ENCODE results near the gene PLPP2.

The PLPP2 gene

DNA sequence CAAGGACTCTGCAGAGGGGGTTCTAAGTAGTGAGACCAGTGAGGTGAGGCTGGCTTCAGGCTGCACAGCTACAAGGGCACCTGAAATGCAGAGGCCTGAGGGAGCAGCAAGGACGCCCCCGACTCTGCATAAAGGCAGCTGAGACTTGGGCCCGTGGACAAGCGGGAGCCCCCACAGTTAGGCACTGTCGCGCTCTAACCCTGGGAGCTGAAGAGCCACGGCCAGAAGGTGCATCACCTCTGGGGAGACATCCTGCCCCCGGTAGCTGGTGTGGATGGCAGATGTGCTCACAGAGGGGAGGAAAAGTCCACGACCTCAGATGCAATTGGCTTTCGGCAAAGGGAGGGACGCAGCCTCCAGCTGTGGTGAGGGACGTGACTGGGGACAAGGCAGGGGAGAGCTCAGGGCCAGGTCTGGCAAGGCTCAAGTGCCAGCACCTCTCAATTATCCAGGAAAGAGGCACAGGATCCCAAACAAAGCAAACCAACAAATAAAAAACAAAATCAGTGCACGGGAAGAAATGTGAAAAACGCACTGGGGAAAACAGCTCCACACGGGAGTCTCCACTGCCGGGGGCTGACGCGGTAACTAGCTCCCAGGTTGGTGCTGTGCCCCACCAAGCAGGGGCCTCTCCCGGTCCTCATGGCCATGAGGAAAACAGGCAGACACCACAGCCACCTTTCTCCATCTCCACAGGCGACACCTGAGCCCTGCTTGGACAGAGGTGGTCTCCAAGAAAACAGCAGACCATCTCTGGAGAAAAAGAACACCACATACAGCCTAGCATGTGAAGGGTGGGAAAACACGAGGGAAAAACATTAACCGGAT lies 23.0 kb upstream of the PLPP2 start:
- DNase-seq, result no peak

DNA sequence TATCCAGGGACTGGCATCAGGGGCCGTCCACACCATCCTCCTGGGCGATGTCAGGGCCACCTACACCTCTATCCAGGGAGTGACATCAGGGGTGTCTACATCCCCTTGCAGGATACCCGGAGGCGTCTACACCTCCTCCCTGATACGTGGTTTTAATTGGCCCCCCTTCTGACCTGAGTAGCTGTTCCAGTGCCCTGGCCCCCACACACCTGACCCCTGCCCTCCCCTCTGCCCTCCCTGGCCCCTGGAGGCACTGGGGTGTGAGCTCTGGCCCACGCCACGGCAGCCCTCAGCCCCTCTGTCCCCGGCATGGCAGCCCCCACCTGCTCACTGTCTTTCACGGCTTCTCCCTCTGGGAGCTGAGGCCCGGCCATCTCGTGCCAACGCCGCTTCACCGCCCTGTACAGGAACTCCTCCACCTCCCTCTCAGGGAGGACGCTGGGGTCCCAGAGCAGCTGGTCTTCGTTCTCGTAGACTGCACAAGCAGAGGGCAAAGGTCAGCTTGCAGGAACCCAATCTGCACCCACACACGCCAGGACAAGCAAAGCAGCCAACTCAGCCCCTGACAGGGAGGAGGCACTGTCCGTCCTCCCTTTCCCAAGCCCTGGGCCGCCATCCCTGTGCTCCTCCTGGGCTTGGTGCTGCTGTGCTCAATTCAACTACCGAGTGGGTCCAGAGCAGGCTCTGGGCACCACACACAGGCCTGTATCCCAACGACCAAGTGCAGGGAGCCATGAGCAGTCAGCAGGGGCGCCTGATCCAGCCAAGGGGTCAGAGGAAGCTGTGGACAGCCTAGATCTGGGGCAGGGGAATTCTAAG lies 22.2 kb upstream of the PLPP2 start:
- DNase-seq, result no peak

DNA sequence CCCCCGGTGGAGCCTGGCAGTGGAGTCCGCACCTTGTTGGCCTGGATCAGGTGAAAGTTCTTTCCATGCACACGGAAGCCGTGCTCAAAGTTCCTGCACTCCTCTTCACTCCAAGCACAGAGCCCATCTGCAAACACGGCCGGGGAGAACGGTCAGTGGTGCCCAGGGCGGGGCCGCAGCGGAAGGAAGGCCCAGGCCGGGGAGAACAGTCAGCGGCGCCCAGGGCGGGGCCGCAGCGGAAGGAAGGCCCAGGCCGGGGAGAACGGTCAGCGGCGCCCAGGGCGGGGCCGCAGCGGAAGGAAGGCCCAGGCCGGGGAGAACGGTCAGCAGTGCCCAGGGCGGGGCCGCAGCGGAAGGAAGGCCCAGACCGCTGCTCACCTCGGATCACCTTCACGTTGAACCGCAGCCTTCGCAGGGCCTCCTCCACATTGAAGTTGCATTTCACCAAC lies 20.6 kb upstream of the PLPP2 start:
- DNase-seq, result no peak

DNA sequence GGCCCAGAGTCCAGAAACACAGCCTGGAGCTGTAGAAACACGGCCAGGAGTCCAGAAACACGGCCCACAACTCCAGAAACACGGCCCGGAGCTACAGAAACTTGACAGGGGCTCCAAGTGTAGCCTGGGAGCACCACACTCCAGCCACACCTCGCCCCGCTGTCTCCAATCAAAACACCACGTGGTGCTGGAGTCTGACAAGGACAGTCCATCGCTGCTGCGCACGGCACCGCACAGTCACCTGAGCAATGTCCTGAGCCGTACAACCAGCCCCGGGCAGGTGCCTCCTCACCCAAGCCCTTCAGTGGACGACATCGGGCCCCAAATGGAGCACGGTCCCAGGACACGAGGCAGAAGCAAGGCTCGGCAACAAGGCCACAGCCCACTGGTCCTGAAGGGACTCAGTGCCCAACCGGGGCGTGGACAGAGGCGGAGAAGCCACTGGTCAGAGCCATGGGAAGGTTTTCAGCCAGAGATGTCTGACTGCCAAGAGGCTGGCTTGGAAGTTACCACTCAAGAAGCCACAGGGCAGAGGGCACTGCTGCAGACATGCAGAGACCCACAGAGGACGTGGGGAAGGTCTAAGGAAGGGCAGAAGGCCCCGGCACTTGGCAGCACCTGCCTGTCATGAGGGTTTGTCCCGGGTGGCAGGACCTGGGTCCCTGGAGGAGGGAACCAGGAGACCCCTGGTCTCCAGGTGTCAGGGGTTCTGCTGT lies 19.7 kb upstream of the PLPP2 start:
- DNase-seq, result no peak

DNA sequence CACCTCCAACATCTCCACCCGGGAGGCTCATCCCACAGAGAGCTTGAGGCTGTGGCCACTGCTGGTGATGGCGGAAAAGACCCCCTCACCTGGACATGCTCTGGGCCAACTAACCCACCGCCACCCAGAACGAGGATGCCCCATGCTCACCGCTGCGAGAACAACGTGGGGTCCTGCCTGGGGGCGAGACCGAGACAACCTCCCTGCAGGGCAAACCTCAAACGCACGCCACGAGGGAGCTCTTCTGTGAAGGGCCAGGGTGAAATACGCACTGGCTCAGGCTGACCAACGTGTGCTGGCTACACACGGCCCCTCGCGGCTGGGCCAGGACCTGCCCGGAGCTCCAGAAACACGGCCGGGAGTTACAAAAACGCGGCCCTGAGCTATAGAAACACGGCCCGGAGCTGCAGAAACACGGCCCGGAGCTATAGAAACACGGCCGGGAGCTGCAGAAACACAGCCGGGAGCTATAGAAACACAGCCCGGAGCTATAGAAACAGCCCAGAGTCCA lies 19.0 kb upstream of the PLPP2 start:
- no peak for DNase-seq

DNA sequence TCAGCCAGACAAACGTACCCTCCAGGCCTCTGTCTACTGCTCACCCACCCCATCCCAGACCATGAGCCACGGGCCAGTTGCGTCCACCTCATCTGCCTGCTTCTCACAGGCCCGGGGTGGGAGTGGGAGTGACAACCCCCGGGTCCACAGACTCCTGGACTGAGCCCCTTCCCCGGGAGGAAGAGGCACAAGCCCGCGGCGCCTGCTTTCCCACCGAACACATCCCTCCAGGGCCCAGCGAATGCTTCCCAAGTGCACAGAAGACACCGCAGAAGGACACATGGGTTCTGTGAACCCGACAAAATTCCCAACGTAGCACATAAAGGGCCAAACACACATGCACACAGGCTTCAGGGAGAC lies 18.0 kb upstream of the PLPP2 start:
- DNase-seq, result no peak

DNA sequence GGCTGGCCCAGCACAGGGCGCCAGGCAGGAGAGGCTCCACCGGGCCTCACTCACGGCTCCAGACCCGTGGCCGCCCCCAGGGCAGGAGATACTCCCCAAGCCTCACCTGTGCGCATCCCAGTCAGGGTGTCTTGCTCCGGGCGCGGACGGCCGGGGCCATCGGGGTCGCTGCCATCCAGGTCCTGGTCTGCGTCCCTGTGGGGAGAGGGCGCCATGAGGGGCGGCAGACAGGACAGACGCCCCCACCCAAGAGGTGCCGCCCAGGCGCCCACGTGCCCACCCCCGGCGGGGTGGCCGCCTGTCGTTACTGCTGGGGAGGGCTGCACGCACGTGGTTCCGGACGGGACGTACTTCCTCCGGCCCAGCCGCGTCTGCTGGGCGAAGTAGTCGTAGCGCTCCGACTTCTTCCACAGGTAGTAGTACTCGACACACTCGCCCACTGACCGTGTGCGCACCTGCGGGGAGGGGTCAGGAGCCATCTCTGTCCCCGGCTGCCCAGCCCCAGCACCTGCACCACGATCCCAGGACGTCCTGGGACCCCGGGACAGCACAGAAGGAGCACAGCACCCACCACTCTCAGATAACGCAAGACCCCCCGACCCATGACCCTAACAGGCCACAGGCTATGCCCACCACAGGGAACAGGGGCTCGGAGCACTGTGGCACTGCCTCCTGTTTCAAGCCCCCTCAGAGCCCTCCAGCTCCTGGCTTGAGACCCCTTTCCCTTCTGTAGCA lies 17.4 kb upstream of the PLPP2 start:
- no peak for DNase-seq

DNA sequence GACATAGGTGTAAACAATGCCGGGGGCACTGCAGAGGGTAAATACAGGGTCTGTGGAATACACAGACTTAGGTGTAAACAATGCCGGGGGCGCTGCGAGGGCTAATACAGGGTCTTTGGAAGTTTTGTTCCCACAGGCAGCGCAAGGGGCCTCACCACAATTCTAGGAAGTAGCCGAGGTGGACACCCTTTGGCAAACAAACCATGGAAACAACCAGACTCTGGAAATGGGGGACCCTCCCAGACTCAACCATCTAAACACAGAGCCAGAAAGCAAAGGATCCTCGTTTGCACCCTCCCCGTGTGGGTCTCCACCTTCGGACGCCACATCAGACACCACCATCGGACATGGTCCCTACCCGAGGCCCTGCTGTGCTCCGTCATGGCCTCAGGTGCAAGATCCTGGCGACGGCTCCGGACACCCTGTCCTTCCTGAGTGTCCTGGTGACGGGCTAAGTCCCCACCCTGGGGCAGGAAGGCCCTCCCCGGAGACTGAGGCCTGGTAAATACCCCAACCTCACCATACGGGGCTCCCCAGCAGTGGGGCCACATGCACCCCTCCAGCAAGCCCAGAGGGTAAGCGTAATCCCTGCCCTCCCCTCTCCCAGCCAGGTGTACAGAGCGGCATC lies 16.7 kb upstream of the PLPP2 start:
- no peak for DNase-seq

DNA sequence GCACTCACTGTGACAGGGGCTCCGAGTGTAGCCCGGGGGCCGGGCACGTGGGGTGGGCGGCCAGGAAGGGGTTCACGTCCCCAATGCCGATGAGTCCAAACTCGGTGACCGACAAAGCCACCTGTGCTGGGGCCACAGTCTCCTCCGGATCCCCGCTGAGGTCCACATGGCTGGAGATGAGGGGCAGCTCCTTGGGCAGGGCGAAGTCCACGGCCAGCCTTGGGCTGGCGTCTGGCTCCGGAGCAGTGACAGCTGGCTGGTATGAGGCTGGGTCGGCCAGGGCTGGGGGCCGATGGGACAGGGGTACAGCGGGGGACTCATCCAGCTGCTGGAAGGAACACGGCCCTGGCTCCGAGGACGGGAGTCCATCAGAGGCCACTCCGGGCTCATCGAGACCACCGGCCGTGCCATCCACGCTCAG lies 15.9 kb upstream of the PLPP2 start:
- DNase-seq, result no peak

DNA sequence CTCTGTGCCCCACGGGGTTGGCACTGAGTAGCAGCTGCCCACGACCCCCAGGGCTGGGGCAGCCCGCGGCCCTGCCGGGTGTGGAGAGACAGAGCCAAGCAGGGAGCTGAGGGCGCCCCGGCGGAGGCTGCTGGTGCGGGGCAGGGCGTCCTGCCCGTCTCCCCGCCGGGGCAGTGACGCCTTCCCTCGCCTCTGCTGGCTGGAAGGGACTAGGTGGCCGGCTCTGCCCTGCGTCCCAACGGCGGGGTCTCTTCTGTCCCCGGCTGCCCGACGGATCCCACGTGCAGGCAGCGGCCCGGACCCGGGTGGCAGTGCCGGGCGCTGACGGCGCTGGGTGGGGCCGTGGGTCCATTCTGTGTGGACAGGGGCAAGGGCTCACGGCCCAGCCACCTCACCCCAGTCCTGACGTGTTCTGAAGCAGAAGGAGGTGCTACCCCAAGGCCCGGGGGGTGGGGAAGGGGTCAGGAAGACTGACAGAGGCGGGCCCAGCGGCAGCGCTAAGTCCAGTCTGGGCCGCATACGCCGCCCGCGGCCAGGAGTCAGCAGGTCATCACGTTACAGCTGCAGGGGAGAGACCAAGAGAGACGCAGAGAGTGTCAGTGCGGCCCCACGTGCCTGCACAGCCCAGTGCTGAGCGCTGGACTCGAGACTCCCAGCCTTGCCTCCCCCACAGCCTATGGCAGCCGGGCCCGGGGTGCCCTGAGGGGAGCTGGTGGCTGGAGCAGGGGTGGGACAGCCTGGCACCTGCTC lies 15.1 kb upstream of the PLPP2 start:
- DNase-seq, result no peak

DNA sequence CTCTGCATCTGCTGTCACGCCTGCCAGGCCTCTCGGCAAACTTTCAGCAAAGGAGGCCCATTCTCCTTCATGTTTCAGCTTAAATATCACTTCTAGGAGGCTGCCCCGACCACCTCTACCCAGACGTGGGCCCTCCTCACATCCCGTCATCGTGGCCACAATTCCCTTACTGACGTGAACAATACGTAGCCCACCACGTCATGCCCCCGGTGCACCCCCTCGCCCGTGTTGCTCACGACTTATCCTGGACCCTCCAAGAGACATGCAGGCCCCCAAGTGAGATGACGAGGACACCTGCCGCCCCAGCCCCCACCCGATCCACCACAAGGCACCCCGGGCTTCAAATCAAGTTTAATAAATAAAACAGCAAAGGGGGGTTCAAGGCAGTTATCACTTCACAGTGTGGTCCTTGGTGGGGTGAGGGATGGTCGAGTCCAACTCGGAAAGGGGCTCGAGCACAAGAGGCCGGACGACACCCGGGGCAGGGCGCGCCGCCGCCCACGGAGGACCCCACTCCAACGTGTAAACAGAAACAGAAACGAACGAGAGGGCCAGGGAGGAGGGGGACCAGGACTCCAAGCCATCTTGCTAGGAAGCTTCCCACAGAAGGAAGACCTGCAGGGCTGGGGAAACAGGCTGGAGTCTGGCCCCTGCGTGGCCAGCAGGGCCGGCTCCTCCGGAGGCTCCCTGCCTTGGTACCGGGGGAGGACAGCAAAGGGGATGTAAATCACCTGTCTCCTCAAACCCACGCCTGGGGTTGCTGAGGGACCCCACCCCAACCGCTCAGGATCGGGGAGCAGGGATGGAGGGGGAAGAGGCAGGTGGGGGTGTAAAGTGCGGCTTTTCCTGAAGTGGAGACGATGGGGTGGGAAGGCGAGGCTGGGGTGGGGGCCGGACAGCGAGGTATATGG lies 14.3 kb upstream of the PLPP2 start:
- no peak for DNase-seq

DNA sequence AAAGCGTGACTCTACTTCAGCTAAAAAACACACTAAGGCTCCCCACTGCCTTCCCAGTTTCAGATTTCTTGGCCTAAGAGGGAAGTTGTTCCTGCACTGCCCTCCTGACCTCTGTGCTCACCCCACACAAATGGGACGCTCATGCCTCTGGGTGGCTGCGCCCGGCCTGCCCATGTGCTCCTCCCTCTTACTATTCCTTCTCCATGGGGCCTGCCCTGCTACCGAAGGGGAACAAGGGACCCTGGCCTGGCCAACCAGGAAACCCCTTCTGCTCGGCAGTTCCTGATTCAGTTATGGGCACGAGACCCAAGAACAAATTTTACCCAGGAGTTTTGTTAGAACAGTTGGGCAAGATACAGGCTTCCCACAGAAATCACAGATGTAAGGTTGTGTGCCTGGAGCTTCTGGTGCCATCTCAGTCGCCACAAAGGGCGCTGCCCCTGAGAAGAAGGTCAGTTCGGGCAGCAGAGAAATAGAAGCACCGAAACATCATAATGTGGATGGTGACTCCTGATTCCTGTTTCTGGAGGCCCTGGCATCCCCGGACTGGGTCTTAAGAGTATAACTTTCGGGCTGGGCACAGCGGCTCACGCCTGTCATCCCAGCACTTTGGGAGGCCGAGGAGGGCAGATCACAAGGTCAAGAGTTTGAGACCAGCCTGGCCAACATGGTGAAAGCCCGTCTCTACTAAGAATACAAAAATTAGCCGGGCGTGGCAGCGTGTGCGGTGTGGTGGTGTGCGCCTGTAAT lies 5.4 kb upstream of the PLPP2 start:
- no peak for DNase-seq

DNA sequence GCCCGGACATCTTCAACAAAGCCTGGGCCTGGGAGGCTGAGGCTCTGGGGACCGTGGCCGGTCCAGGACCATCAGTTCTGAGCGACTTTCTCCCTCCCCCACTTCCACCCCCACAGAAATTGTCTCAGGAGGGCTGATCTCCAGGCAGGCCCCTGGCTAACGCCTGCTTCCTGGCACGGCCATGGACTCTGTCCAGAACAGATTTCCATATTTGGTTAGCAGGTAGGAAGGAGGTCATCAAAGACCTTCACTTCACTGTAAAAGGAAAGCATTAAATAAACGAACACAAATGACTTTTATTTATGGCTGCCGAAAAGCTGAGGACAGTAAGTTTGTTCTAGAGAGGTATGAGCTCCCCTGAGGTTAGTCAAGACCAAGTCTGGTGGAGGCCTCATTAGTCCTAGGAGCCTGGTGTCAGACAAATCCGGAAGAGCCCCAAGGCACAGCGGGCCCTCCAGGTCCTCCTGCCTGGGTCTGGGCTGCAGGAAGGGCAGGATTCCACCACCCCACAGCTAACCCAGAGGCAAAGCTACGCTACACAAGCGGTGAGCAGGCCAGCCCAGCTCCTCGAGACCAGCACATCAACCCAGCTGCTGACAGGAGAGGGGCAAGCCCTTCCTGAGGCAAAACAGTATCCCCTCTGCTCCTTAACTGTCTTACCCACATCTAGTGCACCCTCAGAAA lies 4.6 kb upstream of the PLPP2 start:
- no peak for DNase-seq

DNA sequence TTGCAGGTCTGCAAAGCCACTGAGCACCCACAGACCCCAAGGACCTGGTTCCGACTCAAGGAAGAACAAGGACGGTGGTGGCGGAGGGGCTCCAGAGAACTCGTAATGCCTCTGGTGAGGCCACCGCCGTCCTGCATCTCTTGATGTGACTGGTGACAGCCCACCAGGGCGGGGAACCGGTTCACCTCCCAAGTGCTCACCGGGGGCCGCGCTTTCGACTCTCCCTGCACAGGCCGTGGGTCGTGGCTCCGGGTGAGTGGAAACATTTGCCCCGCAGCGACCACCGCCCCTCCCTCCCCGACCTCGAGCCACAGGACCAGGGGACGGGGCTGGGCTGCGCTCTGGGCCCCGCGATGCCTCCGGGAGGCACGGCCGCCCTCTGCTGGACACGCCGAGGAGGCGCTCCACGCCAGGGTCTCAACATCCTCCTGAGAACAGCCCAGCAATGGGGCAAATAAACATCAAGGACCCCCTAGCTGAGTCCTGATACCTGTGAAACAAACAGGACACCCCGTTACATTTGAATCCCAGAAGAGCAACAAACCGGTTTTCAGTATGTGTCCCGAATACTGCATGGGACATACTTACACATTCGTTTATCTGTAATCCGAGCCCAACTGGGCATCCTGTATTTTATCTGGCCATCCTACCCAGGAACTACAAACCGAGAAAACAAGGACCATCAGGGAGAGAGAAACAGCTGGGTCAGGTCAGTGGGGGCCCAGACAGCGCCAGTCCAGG lies 3.9 kb upstream of the PLPP2 start:
- DNase-seq, result peak; percentile 49

DNA sequence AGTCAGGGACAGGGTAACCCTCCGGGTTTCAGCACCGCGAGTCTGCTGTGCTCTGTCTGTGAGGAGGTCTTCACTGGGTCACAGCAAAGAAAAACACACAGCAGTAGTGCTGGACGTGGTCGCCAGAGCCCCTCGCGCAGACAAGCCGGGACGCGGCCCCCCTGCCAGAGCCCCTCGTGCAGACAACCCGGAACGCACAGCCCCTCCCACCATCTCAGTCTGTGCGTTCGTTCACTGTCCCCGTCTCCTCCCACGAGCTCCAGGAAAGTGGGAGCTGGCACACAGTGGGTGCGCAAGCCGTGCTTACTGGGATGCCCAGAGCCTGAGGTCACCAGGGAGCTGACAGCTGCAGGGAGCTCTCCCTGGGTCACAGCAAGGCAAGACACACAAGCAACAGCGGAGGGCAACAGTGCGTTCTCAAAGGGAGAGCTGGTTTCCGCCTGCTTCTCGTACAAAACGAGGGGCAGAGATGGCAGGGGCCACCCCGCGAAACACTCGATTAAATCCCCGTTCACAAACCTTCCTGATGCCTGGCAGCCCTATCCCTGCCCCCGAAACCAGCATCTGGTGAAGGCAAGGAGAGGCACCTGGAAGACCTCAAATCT lies 3.2 kb upstream of the PLPP2 start:
- DNase-seq, result no peak

DNA sequence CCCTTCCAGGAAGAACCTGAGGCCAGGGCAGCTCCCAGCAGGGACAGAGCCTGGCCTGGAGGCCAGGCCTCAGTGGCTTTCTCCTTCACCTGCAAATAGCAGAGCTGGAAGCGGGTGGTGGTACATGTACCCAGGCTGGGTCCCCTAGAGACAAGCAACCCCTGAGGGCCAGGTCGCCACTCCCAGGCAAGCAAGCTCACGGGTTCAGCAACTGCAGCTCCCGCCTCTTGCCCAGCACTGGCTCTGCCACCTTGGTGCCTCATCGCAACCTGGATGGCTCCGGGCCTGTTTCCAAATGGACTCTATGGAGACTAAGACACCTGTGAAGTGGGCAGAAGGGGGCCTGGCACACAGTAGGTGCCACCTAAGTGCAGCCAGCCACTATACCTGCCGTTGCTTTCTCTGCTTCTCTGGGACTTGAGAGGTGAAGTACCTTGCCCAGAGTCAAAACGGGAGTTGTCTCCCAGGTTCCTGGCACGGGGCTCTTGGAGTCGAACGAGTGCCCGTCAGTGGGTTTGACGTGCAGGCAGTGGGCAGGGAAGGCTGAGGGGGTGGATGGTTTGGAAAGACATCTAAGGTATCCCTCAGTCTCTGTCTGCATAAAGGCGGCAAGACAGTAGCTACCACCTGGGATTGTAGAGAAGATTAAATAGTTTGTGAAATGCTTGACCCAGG lies 2.4 kb upstream of the PLPP2 start:
- no peak for DNase-seq

DNA sequence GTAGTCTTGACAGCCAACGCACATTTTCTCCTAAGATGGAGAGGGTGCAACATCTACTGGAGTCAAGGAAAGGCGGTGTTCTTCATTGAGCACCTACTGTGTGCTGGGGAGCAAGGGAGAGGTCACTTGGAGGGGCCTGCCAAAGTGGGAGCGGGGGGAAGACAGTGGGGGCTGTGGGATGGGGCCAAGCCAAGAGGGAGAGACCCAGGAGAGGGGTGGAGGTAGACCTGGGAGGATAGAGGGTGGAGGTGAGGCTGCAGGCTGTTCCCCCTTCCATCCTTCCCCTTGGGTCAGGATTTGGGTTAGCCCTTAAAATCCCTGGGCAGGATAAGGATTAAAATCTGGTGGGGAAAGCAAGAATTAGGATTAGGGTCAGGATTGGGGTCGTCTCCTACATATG lies 1.7 kb upstream of the PLPP2 start:
- DNase-seq, result no peak
